PFSK-1 (cell line): ENCODE data around the gene CPXM1.

Experiments
- FOXP2 ChIP-seq: optimal IDR thresholded peaks from 2 replicates; pipeline ENCODE3; 2011; ENCODE audit warnings: borderline replicate concordance, control low read depth, inconsistent platforms; ENCODE audit not compliant: insufficient read depth; ENCODE audit errors: extremely low read length, extremely low read depth
- POLR2AphosphoS5 ChIP-seq: IDR thresholded peaks from 2 replicates; pipeline ENCODE4 v1.6.1; 2012; ENCODE audit warnings: low read depth, mild to moderate bottlenecking, control low read depth, low read length, moderate library complexity
- REST ChIP-seq, 2 experiments: IDR thresholded peaks; 2 replicates each; pipeline versions ENCODE4 v1.6.1 to v1.8.0; 2011 to 2012; ENCODE audit warnings: low read depth in 2 of 2, low read length in 2 of 2, control low read depth in 1 of 2, inconsistent platforms in 1 of 2, mild to moderate bottlenecking in 1 of 2, moderate library complexity in 1 of 2; ENCODE audit not compliant: insufficient read depth in 1 of 2
- SIN3A ChIP-seq: IDR thresholded peaks from 2 replicates; pipeline ENCODE4 v1.6.1; 2012; ENCODE audit warnings: mild to moderate bottlenecking, low read length, moderate library complexity, borderline replicate concordance; ENCODE audit not compliant: insufficient read depth
- TAF1 ChIP-seq: IDR thresholded peaks from 2 replicates; pipeline ENCODE4 v1.6.1; 2012; ENCODE audit warnings: low read length, control low read depth, borderline replicate concordance; ENCODE audit not compliant: insufficient read depth

CPXM1 gene

GRCh38 chr20:2809690-2810089 lies 9.3 kb upstream of the CPXM1 start:
- no peak for TF ChIP-seq SIN3A
- TF ChIP-seq REST (IDR thresholded peaks at IDR 0.05; ENCODE audit: insufficient read depth in 1 of 2, low read depth in 2 of 2, low read length in 2 of 2): no peak
- no peak for TF ChIP-seq TAF1
- no peak for TF ChIP-seq POLR2AphosphoS5
- no peak for TF ChIP-seq FOXP2

- no peak for TF ChIP-seq TAF1
- TF ChIP-seq SIN3A: no peak
- TF ChIP-seq FOXP2: no peak
- TF ChIP-seq POLR2AphosphoS5: no peak
- TF ChIP-seq REST (IDR thresholded peaks at IDR 0.05; ENCODE audit: insufficient read depth in 1 of 2, low read depth in 2 of 2, low read length in 2 of 2): no peak
These were observed 6.6 kb upstream of the CPXM1 start for GRCh38 chr20:2807019-2807418.

GRCh38 chr20:2806351-2806701 lies 5.9 kb upstream of the CPXM1 start:
- TF ChIP-seq POLR2AphosphoS5: no peak
- no peak for TF ChIP-seq SIN3A
- TF ChIP-seq TAF1: no peak

GRCh38 chr20:2805689-2806350 lies 5.4 kb upstream of the CPXM1 start:
- TF ChIP-seq FOXP2 (no peak), TAF1 (no peak), POLR2AphosphoS5 (no peak), REST (IDR thresholded peaks at IDR 0.05; ENCODE audit: insufficient read depth in 1 of 2, low read depth in 2 of 2, low read length in 2 of 2) (no peak), SIN3A (no peak)

GRCh38 chr20:2804852-2805688 lies 4.6 kb upstream of the CPXM1 start:
- no peak for TF ChIP-seq TAF1
- TF ChIP-seq FOXP2: no peak
- TF ChIP-seq POLR2AphosphoS5: no peak
